Mucosa of descending colon (tissue), 3 donors: ENCODE data around the gene LYPD1. TPM values are rescaled to one million over a fixed set of nuclear protein-coding genes. Genes with fewer than 3 reads are reported as not detected.

ENCODE experiments used
- ATAC-seq: fragments of 200-7000 bp; cut with Tn5 transposase; one replicate; pipeline ENCODE4 v1.9.1; 2020; ENCODE audit warnings: mild to moderate bottlenecking, moderate library complexity
- DNase-seq, 3 donors: peaks; one replicate each; pipeline ENCODE4 v3.0.0-alpha.2; 2020
- H3K36me3 ChIP-seq: fragments of 200-600 bp; one replicate; pipeline ENCODE4 v1.8.0; 2021; ENCODE audit warnings: low read depth, mild to moderate bottlenecking
- H3K4me1 ChIP-seq: fragments of 200-600 bp; one replicate; pipeline ENCODE4 v1.8.0; 2021; ENCODE audit warnings: low read depth, mild to moderate bottlenecking
- H3K4me3 ChIP-seq: fragments of 200-600 bp; one replicate; pipeline ENCODE4 v1.8.0; 2021; ENCODE audit warnings: mild to moderate bottlenecking
- H3K9me3 ChIP-seq: fragments of 200-600 bp; one replicate; pipeline ENCODE4 v1.8.0; 2021; ENCODE audit warnings: mild to moderate bottlenecking
- CTCF ChIP-seq: fragments of 200-600 bp; IDR thresholded peaks from one replicate; pipeline ENCODE4 v1.8.0; 2022; ENCODE audit warnings: antibody characterized with exemption, mild to moderate bottlenecking
- intact Hi-C, 2 donors: fragments of 100-400 bp; cut with DNase I in 1 of 2; cut with micrococcal nuclease in 1 of 2; formaldehyde crosslinking; loops; one replicate each; pipeline versions ENCODE4 v1.11.0 to v1.11.1; 2022; cut with DNase I, micrococcal nuclease
- total RNA-seq, 3 donors: library from RNA; stranded (reverse); fragmentation: NEBNext Ultra II Directional in 2 of 3; extraction: Animal tissue kit (Norgen Biotek cat#: 25700) in 2 of 3; gene quantifications; one replicate each; pipeline versions ENCODE4 v1.2.1 to v1.2.4, GENCODE V29; 2021 to 2023
- donor health status: DM: no; HTN: no; CAD: no; lungs with moderate emphysema.
- donor health status: DM: no; HTN: no; CAD: no.
- donor health status: DM: no; HTN: yes; CAD: no.

The LYPD1 gene
- total RNA-seq, 3 donors from 2014 or later, result 1.8 to 3.2 TPM; not detected in 1

DNA sequence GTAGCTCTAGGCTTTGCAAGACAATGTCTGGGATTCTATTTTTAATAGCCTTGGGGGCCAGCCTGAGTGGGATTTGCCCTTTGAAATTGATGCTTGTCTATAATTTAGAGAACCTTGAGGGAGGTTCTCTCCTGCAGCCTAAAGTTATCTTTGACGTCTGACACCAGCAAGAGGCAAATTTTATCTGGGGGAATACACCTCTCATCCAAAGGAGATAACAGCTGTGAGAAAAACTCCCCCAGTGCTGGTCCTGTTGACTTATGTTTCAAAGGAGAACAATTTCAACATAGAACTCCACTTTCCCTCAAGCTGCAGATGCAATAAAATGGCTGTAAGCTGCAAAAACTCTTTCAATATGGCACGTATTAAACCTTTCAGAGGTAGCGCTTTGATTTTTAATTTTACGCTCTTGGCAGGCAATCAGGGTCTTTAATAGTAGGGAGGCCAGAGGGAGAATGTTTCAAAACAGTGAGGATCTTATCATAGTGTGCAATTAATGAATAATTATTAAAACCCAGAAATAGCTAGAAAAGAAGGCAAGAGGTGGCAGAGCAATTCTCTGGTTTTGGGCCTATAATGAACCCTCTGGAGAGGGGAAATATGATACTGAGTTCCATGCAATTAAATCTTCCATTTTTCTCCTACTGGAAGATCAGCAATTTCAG lies 62.4 kb downstream of the LYPD1 start:
- intact Hi-C loops, result no loop called here
- no peak overlapping the region for H3K4me3 ChIP-seq
- DNase-seq (no peak), ATAC-seq (no peak)
- H3K4me1 ChIP-seq, result no peaks in the 10 kb centered on the region
- TF ChIP-seq CTCF, result no peak
- no peaks in the 10 kb centered on the region for H3K36me3 ChIP-seq
- no peaks in the 10 kb centered on the region for H3K9me3 ChIP-seq

DNA sequence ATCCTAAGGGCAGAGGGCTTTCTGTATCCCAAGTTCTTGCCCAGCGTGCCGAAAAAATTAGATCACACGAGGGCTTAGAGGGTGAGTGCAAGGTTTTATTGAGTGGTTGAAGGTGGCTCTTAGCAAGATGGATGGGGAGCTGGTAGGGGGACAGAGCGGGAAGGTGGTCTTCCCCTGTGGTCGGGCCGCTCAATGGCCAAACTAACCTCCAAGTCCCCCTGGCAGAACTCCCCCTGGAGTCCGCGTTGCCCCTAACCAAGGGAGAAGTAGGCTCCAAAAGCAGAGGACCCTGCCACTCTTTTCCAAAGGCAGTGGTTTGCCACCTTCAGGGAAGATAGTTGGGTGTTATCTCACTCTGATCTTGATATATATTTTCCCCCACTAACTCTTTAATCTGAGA lies 63.4 kb downstream of the LYPD1 start:
- no peaks in the 10 kb centered on the region for H3K4me1 ChIP-seq
- no peak overlapping the region for H3K4me3 ChIP-seq
- DNase-seq (no peak), ATAC-seq (no peak)
- no peaks in the 10 kb centered on the region for H3K9me3 ChIP-seq
- no peak for TF ChIP-seq CTCF
- intact Hi-C loops, result no loop called here
- H3K36me3 ChIP-seq, result no peaks in the 10 kb centered on the region

- DNase-seq (no peak), ATAC-seq (no peak)
Measured at GRCh38 chr2:132605236-132606180, 64.5 kb downstream of the LYPD1 start.

GRCh38 chr2:132604561-132604960 lies 65.4 kb downstream of the LYPD1 start:
- Histone ChIP-seq H3K36me3 (no peaks in the 10 kb centered on the region), H3K9me3 (no peaks in the 10 kb centered on the region), H3K4me1 (no peaks in the 10 kb centered on the region), H3K4me3 (no peak overlapping the region)
- no peak for TF ChIP-seq CTCF
- ATAC-seq (no peak), DNase-seq (no peak)
- intact Hi-C loops, result no loop called here

More at GRCh38 chr2:132605236-132606180, 64.5 kb downstream of the LYPD1 start:
- Histone ChIP-seq H3K36me3 (no peaks in the 10 kb centered on the region), H3K4me3 (no peak overlapping the region), H3K9me3 (no peaks in the 10 kb centered on the region), H3K4me1 (no peaks in the 10 kb centered on the region)
- intact Hi-C loops, result no loop called here
- no peak for TF ChIP-seq CTCF

- Histone ChIP-seq H3K4me1 (no peaks in the 10 kb centered on the region), H3K9me3 (no peaks in the 10 kb centered on the region), H3K4me3 (no peak overlapping the region), H3K36me3 (no peaks in the 10 kb centered on the region)
- no peak for ATAC-seq
- intact Hi-C loops, result no loop called here
- DNase-seq, result no peak
- TF ChIP-seq CTCF, result no peak
Measured at GRCh38 chr2:132599556-132599955, 70.4 kb downstream of the LYPD1 start.
